T-helper 17 cell (primary cell): ENCODE measurements around the gene ICAM2. TPM values are rescaled to one million over a fixed set of nuclear protein-coding genes. Genes with fewer than 3 reads are reported as not detected.

Source experiments
- ATAC-seq: fragments of 150-1000 bp; cut with Tn5 transposase; 2 replicates; pipeline ENCODE4 v1.10.0; 2021; ENCODE audit warnings: mild to moderate bottlenecking, moderate library complexity
- DNase-seq, 3 donors: peaks; one replicate each; pipeline versions ENCODE4 v3.0.0 to v3.0.0-alpha.2; 2020 to 2021
- H3K9me3 ChIP-seq: one replicate; pipeline ENCODE4 v1.7.0; 2013; ENCODE audit warnings: low read length, mild to moderate bottlenecking; ENCODE audit not compliant: control insufficient read depth, poor library complexity, severe bottlenecking
- H3K27ac Mint-ChIP-seq: one replicate; pipeline ENCODE4 v1.8.0; 2022; ENCODE audit warnings: mild to moderate bottlenecking, moderate library complexity, mixed read lengths
- H3K27me3 Mint-ChIP-seq: one replicate; pipeline ENCODE4 v1.8.0; 2022; ENCODE audit warnings: mixed read lengths
- H3K36me3 Mint-ChIP-seq: one replicate; pipeline ENCODE4 v1.8.0; 2022; ENCODE audit warnings: low read depth, mixed read lengths
- H3K4me1 Mint-ChIP-seq: one replicate; pipeline ENCODE4 v1.8.0; 2022; ENCODE audit warnings: mild to moderate bottlenecking, mixed read lengths
- H3K4me3 Mint-ChIP-seq: one replicate; pipeline ENCODE4 v1.8.0; 2022; ENCODE audit warnings: mild to moderate bottlenecking, moderate library complexity, mixed read lengths
- total RNA-seq, 4 donors: library from RNA in 2 of 4; stranded (reverse) in 2 of 4; gene quantifications; one replicate each; pipeline ENCODE4 v1.2.3 and lab custom pipeline; 2022 to 2026

The ICAM2 gene
- total RNA-seq (100 to 1,000 TPM; 113 to 115 TPM), total RNA-seq (lab: John Stamatoyannopoulos, UW) (70.3 to 83.7 reads per million in 2 donors)

- ATAC-seq (peak; percentile 78), DNase-seq (peak; percentile 75 to 89 (median 77))
- Mint-ChIP-seq H3K27ac (peak within 1 kb of the TSS; percentile 100), H3K27me3 (no peaks in the 10 kb centered on the region), H3K4me3 (peak within 1 kb of the TSS; percentile 97), H3K36me3 (no peaks in the 10 kb centered on the region), H3K4me1 (peaks cover 47% of the 10 kb centered on the region)
- no peaks in the 10 kb centered on the region for H3K9me3 ChIP-seq
These were observed at the start of gene ICAM2 for GRCh38 chr17:64020056-64020766. Gene ICAM2, minus strand, starts transcription at chr17:64020633. Its CDS starts 13,942 bp downstream, at chr17:64006691.

DNA sequence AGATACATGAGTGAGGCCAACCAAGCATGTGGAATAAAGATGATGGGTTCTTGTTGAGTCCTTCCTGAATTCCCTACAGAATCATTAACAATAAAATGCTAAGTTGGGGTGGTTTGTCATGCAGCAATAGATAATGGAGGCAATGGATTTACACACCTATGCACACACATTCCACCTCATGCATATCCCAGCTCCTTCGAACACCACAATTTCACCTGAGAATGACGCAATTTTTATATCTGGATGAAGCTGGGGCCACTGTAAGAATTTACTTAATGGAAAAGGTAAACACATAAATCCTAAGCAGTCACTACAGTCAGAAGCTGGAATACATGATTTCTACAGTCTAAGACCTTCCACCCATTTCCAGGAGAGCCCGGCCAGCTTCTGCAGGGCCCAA, 49.8 kb upstream of the ICAM2 start:
- DNase-seq, result no peak
- H3K9me3 ChIP-seq, result peaks cover 4% of the 10 kb centered on the region
- Mint-ChIP-seq H3K4me3 (no peak overlapping the region), H3K36me3 (peaks cover 14% of the 10 kb centered on the region), H3K4me1 (peaks cover 29% of the 10 kb centered on the region), H3K27ac (no peak overlapping the region), H3K27me3 (no peaks in the 10 kb centered on the region)
- no peak for ATAC-seq

DNA sequence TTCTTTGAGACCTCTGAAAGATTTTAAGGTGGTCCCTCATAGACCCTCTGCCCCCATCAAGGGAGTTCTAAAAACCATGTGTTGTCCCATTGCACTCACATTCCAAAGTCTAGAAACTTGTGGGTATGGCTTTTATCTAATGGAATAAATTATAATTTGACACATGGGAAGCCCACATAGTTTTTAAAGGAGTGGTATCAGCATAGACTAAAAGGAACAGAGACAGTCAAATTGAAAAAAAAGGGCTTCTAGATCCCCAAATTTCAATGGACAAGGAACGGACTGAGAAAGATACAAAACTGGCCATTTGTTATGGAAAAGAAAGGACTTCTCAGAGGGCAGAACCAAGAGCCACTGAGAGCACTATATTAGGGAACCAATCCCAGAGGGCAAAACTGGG, 48.7 kb upstream of the ICAM2 start:
- Mint-ChIP-seq H3K27ac (peak overlapping the region; percentile 100), H3K4me1 (peaks cover 36% of the 10 kb centered on the region), H3K36me3 (peaks cover 23% of the 10 kb centered on the region), H3K27me3 (no peaks in the 10 kb centered on the region), H3K4me3 (no peak overlapping the region)
- DNase-seq (no peak), ATAC-seq (no peak)
- peaks cover 4% of the 10 kb centered on the region for H3K9me3 ChIP-seq

- Mint-ChIP-seq H3K27me3 (no peaks in the 10 kb centered on the region), H3K36me3 (peaks cover 28% of the 10 kb centered on the region), H3K27ac (peak overlapping the region; percentile 100), H3K4me3 (peak overlapping the region; percentile 97), H3K4me1 (peaks cover 50% of the 10 kb centered on the region)
- H3K9me3 ChIP-seq, result peaks cover 4% of the 10 kb centered on the region
- DNase-seq (no peak), ATAC-seq (no peak)
These were observed 47.2 kb upstream of the ICAM2 start for GRCh38 chr17:64067657-64068056.

DNA sequence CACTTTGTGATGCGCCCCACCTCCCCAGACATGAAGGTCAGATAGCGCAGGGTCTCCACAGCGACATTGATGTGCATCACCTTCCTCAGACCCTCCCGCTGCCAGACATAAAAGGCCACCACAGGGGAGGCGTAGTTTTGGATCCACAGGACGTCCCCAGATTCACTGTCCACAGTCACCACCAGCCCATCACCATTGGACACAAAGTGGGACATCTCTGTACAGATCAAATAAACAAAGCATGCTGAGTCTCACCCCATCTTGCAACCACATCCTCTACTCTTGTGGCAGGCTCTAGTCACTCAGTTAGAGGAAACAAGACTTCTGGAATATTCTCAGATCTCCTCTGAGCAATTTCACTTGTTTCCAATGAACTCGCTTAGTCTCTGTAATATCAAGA, 46.3 kb upstream of the ICAM2 start:
- Mint-ChIP-seq H3K27me3 (no peaks in the 10 kb centered on the region), H3K36me3 (peaks cover 28% of the 10 kb centered on the region), H3K27ac (peak overlapping the region; percentile 100), H3K4me3 (peak overlapping the region; percentile 97), H3K4me1 (peaks cover 55% of the 10 kb centered on the region)
- DNase-seq (peak; percentile 26 to 58 (median 41)), ATAC-seq (peak; percentile 91)
- peaks cover 4% of the 10 kb centered on the region for H3K9me3 ChIP-seq

- Mint-ChIP-seq H3K4me3 (peak overlapping the region; percentile 97), H3K4me1 (peaks cover 70% of the 10 kb centered on the region), H3K27ac (peak overlapping the region; percentile 100), H3K36me3 (peaks cover 27% of the 10 kb centered on the region), H3K27me3 (no peaks in the 10 kb centered on the region)
- H3K9me3 ChIP-seq, result peaks cover 4% of the 10 kb centered on the region
- DNase-seq, result no peak
- ATAC-seq, result no peak
These were observed 44.7 kb upstream of the ICAM2 start for GRCh38 chr17:64065161-64065560.

DNA sequence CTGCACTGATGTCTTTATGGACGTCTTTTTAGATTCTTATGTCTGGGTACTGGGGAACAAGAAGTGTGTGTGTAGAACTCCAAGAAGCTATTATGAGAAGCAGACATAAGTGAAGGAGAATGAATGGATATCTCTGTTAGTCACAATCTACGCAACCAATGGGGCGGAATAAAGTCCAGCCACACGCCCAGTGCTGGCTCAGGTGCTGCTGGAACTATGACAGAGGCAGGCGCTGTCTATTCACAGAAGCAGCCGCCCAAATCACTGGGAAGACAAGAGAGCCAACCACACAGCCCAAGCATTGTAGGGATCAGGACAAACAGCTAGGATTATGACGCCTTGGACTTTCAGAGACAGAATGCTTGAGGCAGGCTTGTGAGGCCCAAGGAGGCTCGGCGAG, 43.9 kb upstream of the ICAM2 start:
- Mint-ChIP-seq H3K27me3 (no peaks in the 10 kb centered on the region), H3K4me3 (peak overlapping the region; percentile 97), H3K27ac (peak overlapping the region; percentile 100), H3K4me1 (peaks cover 77% of the 10 kb centered on the region), H3K36me3 (peaks cover 28% of the 10 kb centered on the region)
- no peaks in the 10 kb centered on the region for H3K9me3 ChIP-seq
- DNase-seq (no peak), ATAC-seq (no peak)

GRCh38 chr17:64063766-64064224, 43.4 kb upstream of the ICAM2 start:
- H3K9me3 ChIP-seq, result no peaks in the 10 kb centered on the region
- Mint-ChIP-seq H3K4me1 (peaks cover 80% of the 10 kb centered on the region), H3K27ac (peak overlapping the region; percentile 100), H3K36me3 (peaks cover 30% of the 10 kb centered on the region), H3K27me3 (no peaks in the 10 kb centered on the region), H3K4me3 (peak overlapping the region; percentile 97)
- DNase-seq (peak; percentile 39 to 60 (median 50)), ATAC-seq (peak; percentile 53)

DNA sequence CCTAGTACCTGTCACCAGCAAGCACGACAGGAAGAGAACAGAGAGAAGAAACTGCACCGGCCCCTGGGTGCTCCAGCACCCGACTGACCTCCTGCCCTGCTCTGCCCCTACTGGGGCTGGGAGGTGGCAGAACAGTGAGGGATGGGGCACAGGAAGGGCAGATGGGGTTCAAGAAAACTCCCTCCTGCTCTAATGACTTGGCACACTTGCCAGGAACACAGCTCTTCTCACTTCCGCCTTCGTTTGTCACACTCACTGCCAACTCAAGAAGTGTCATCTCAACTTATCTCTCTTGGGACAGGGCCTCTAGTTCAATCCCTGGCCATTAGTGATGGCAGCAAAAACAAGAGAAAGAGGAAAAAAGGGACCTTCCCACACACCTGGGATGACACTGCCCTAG, 42.7 kb upstream of the ICAM2 start:
- no peaks in the 10 kb centered on the region for H3K27me3 Mint-ChIP-seq
- no peak for ATAC-seq
- H3K4me1 Mint-ChIP-seq, result peaks cover 77% of the 10 kb centered on the region
- peak overlapping the region; percentile 97 for H3K4me3 Mint-ChIP-seq
- peak overlapping the region; percentile 100 for H3K27ac Mint-ChIP-seq
- H3K9me3 ChIP-seq, result no peaks in the 10 kb centered on the region
- no peak for DNase-seq
- H3K36me3 Mint-ChIP-seq, result peaks cover 32% of the 10 kb centered on the region

DNA sequence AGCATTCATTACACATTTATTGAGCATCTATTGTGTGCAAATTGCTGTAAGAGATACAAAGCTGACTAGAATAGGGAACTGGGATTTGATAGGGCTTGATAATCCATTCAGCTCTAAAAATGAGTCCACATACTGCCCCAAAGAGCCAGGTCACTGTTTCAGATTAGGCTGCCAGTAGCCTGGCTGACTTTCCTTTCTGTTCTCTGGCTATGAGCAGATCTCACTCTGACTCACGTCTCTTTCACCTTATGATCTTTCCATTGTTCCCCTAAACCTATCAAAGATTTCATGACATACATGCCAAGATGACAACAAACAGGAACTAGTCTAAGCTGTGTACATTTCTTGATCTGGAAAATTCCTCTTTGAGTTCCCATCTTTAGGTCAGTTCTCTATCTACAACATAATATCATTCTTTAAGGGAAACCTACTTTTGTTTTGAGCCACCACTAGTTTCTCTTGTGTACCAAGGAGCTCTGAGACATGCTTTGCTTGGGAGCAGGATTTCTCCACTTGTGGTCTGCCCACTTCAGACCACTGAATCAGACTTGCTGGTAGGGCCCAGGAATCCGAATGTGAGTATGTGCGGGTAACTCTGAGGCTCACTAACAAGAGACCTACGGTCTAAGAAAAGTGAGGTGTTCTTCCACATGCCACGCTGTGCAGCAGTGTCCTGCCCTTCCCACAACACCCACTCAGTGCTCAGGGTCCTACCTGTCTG, 40.9 kb upstream of the ICAM2 start:
- Mint-ChIP-seq H3K27ac (peak overlapping the region; percentile 100), H3K4me3 (peak overlapping the region; percentile 67), H3K36me3 (peaks cover 31% of the 10 kb centered on the region), H3K4me1 (peaks cover 64% of the 10 kb centered on the region), H3K27me3 (no peaks in the 10 kb centered on the region)
- H3K9me3 ChIP-seq, result no peaks in the 10 kb centered on the region
- DNase-seq (no peak), ATAC-seq (no peak)

GRCh38 chr17:64060331-64060730, 39.9 kb upstream of the ICAM2 start:
- Mint-ChIP-seq H3K27ac (peak overlapping the region; percentile 100), H3K4me1 (peaks cover 61% of the 10 kb centered on the region), H3K27me3 (no peaks in the 10 kb centered on the region), H3K36me3 (peaks cover 31% of the 10 kb centered on the region), H3K4me3 (peak overlapping the region; percentile 34)
- DNase-seq (no peak), ATAC-seq (no peak)
- H3K9me3 ChIP-seq, result no peaks in the 10 kb centered on the region

DNA sequence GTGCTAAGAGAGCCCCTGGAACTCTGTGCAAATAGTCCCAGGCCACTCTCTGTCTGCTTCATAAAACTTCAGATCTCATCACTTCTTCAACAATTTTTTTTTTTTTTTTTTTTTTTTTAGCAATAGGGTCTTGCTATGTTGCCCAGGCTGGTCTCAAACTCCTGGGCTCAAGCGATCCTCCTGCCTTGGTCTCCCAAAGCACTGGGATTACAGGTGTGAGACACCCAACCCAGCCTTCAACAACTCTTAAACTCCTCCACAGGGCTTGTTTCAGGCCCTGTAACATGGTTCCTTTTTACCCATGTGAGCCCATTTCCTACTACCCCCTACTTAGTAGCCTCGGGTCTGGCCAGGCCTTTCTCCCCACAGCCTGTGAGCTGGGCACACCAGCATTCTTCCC, 39.3 kb upstream of the ICAM2 start:
- DNase-seq, result no peak
- peaks cover 31% of the 10 kb centered on the region for H3K36me3 Mint-ChIP-seq
- no peaks in the 10 kb centered on the region for H3K9me3 ChIP-seq
- H3K27ac Mint-ChIP-seq, result peak overlapping the region; percentile 100
- no peaks in the 10 kb centered on the region for H3K27me3 Mint-ChIP-seq
- ATAC-seq, result no peak
- peaks cover 61% of the 10 kb centered on the region for H3K4me1 Mint-ChIP-seq
- H3K4me3 Mint-ChIP-seq, result no peak overlapping the region

DNA sequence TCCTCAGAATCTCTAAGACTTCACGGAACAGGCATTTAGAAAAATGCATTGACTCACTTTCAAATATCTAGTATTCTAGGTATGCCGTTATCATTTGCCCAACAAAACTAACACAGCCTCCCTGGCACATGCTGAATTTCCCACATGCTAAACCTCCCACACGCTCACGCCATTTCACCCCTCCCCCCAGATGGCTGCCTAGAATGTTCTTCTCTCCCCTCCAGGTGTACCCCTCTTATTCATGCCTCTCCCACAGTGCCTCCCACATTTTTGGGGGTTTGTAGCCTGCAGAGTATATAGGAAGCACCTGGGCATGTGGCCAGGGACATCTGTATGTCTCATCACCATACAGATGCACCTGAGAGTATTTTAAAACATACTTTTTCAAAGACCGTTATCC, 38.2 kb upstream of the ICAM2 start:
- Mint-ChIP-seq H3K4me3 (no peak overlapping the region), H3K36me3 (peaks cover 22% of the 10 kb centered on the region), H3K4me1 (peaks cover 49% of the 10 kb centered on the region), H3K27ac (peak overlapping the region; percentile 100), H3K27me3 (no peaks in the 10 kb centered on the region)
- DNase-seq (no peak), ATAC-seq (no peak)
- no peaks in the 10 kb centered on the region for H3K9me3 ChIP-seq
